AML-193 (cell line): Measurements from ENCODE around the gene MSMB.
"Not testable (repeated sequence)": the region's sequence is repeated elsewhere in the genome, so short reads cannot be mapped to it uniquely, and the experiment has no call there.

ENCODE experiments used
- DNase-seq, 2 experiments: peaks; one replicate each; lab custom pipeline; 2025; lab: John Stamatoyannopoulos, UW

The MSMB gene

GRCh38 chr10:46046261-46046660, at the start of gene MSMB:
TSS of gene MSMB (minus strand) at chr10:46046269. CDS start at chr10:46046237, 32 bp downstream.
- no peak for DNase-seq

GRCh38 chr10:46094931-46095750, 49.1 kb upstream of the MSMB start:
- DNase-seq, result no peak

GRCh38 chr10:46094197-46094500, 48.1 kb upstream of the MSMB start:
- no peak for DNase-seq

- DNase-seq, result not testable (repeated sequence)
Observed at GRCh38 chr10:46093316-46094196, 47.5 kb upstream of the MSMB start.

GRCh38 chr10:46092524-46093081, 46.5 kb upstream of the MSMB start:
- peak; percentile 19 to 38 for DNase-seq

GRCh38 chr10:46091828-46092523, 45.9 kb upstream of the MSMB start:
- no peak for DNase-seq

- no peak for DNase-seq
Observed at GRCh38 chr10:46091080-46091827, 45.2 kb upstream of the MSMB start.

- DNase-seq, result no peak
Observed at GRCh38 chr10:46090258-46090812, 44.3 kb upstream of the MSMB start.

- not testable (repeated sequence) for DNase-seq
Observed at GRCh38 chr10:46087381-46087780, 41.3 kb upstream of the MSMB start.

- DNase-seq, result no peak
Observed at GRCh38 chr10:46084321-46085165, 38.5 kb upstream of the MSMB start.

GRCh38 chr10:46080886-46081285, 34.8 kb upstream of the MSMB start:
- no peak for DNase-seq

- peak; percentile 98 for DNase-seq
Observed at GRCh38 chr10:46079831-46080585, 33.9 kb upstream of the MSMB start.

GRCh38 chr10:46077731-46078413, 31.8 kb upstream of the MSMB start:
- no peak for DNase-seq

- DNase-seq, result peak; percentile 98
Observed at GRCh38 chr10:46077141-46077554, 31.1 kb upstream of the MSMB start.

GRCh38 chr10:46075869-46076268, 29.8 kb upstream of the MSMB start:
- DNase-seq, result no peak

GRCh38 chr10:46074196-46074946, 28.3 kb upstream of the MSMB start:
- DNase-seq, result peak; percentile 7 to 11

- DNase-seq, result no peak
Observed at GRCh38 chr10:46073564-46073963, 27.5 kb upstream of the MSMB start.

GRCh38 chr10:46070749-46071148, 24.7 kb upstream of the MSMB start:
- DNase-seq, result no peak
